Stimulated activated CD4-positive, alpha-beta T cell treated with anti-CD3 and anti-CD28 coated beads, Interleukin-4, amount 100 ng/mL, for 24 hours (primary cell): Measurements from ENCODE around the gene BEST3.
"Not testable (repeated sequence)": the region's sequence is repeated elsewhere in the genome, so short reads cannot be mapped to it uniquely, and the experiment has no call there.

Experiments used
- DNase-seq: peaks from one replicate; pipeline ENCODE4 v3.0.0-alpha.2; 2020

The BEST3 gene

DNA sequence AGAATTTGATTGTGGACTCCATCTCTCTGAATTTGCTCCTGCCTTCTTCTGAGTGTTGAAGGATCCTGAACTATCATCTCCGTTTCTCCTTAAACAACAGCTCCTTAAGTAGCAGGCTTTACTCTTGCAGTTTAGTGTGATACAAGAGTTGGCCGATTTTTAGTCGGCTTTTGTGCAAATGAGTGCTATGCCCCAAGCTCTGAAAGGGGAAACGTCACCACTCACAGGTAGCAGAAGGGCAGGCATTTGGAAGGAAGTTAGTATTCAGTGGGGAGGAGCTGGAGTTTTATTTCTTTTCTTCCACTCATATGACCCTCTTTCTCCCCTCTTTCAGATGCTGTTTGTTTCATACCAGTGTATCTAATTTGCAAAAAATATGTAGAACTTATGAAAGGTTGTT, 51.9 kb downstream of the BEST3 start:
- DNase-seq = no peak

DNA sequence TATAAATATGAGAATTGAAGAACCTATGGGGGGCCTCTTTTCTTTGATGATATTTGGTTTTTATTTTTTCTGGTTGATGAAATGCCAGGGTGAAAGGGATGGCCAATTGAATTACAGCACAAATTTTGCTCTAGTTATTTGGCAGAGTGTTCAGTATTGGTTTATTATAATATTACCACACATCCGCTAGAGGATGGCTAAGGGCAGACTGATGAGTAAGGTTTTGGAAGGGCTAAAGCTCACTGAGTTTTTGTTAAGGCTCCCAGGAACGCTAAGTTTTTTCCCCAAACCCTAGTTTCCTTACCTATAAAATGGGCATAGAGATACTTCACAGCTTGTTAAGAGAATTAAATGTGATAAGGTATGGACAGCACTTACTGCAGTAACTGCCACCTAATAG, 54.1 kb downstream of the BEST3 start:
- no peak for DNase-seq

DNA sequence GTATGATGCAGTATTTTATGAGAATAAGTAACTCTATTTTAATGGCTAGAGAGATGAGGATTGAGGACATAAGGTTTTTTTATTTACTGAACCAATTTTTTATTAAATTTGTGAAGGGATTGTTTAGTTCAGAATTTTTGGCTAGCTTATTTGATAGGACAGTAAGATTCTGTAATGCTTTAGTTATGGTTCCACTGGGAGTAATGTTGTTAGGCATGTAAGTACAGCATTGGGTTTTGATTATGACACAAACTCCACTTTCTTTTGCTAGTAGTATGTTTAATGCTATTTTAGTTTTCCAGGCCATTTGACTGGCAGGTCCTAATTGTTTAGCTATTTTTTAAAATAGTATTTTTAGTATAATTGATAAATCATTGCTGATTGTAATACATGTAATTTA, 54.6 kb downstream of the BEST3 start:
- DNase-seq = no peak

DNA sequence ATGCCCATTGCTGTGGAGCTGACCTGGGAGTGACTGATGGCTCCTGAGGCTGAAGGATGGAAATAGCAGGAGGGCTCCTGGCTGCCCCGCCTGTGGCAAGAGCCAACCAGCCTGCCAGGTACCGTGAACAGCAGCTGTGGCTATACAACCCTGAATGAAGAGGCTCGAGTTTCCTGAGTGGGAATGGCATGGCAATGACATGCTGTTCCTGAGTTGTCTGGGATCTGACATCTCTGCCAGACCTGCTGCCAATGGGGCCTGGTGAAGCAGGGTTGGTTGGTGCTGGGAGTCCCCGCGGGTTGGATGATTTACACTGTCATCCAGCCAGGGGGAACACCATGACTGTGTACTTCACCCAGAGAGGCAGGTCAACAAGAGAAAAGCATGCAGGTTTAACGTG, 56.6 kb downstream of the BEST3 start:
- DNase-seq = no peak

DNA sequence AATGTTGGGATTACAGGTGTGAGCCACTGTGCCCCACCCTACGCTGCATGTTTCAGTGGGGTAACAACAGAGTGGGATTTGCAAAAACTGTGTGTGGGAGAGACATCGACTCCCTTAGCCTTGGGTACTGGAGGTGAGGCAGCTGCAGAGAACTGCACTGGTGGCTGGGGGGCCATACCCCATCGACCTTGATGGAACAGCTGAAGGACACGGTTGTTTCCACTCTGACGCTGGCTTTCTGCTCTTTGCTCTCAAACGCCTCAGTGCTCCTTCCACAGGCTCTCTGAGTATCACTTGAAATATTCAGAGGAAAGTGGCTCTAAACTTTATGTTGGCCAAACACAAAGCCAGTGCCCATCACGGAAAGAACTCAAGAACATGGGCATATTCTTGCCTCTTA, 57.6 kb downstream of the BEST3 start:
- DNase-seq = no peak

DNA sequence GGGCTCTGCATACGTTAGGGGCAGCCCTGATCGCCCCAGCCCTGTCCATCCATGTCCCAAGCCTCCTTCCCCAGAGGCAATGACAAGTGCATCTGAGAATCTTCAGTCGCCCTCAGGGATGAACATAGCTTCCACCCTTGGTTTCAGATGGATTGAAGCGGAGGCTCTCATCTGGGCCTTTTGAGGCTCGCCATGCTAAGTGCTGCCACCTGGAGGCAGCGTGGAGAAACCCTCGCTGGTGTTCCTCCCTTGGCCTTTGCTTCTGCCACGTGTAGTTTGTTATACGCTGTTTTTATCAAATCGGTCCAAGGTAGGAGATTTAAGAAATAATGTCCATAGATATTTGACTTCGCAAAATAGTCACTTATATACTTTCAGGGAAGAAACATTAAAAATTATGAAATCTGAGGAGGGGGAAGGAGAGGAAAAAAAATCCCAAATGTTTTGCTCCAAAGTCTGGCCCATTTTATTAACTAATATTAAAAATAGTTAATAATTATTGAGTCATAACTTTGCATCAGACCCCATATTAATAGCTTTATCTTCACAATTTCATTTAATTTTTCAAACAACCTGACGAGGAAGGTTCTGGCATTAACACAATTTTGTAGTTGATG, 59.6 kb downstream of the BEST3 start:
- peak; percentile 63 for DNase-seq

DNA sequence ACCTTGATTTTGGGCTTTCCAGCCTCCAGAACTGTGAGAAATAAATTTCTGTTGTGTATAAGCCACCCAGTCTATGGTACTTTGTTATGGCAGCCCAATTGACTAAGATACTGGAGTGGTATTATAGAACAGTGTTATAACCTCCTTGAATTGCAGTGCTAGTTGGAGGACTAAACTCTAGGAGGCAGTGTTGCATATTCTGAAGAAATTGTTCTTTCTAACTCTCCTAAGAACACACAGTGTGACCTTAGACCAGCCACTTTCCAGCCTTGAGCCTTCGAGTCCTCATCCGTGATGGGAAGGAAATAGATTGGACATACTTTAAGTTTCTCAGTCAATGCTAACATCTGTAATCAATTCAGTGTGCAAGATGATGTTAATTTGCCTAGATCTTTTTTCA, 66.0 kb downstream of the BEST3 start:
- DNase-seq = no peak

DNA sequence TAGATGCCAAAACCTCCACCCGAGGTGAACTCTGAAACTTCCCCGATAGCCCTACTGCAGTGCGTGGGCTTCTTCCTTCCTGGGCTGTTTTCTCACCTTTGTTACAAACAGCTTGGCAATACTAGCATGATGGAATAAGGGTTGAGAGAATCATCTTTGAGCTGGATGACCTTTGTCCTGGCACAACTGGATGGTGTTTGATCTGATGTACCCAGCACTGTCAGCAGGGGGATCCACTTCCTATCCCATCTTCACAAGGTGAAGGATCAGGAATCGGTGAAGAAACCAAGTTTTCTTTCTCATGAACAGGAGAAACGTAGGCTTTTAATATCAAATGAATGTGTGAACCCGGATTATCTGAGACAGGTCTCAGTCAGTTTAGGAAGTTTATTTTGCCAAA, 68.9 kb downstream of the BEST3 start:
- no peak for DNase-seq

DNA sequence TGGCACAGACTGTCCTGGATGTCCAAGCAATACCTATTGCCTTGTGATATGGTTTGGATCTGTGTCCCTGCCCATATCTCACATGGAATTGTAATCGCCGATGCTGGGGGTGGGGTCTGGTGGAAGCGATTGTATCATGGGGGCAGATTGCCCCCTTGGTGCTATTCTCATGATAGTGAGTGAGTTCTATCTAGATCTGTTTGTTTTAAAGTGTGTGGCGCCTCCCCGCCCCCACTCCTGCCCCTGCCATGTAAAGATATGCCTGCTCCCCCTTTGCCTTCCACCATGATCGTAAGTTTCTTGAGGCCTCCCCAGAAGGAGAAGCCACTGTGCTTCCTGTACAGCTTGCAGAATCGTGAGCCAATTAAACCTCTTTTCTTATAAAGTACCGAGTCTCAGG, 71.6 kb downstream of the BEST3 start:
- no peak for DNase-seq

DNA sequence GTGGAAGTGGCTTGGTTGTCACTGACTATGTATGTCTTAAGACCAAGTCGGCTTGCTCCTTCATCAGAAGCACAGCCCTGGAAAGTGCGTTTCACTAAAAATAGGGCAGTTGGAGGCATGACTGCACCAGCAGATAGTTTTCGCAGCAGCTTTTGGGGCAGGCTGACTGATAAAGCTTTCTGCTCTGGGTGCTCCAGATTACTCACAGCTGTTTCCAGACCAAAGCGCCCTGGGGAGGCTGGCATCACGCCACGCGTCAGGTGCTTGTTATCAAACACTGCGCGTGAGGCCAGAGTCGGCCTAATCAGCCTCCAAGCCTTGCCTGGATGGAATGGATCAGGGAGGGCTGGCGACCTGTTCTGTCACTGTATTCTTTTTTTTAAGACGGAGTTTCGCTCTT, 75.1 kb downstream of the BEST3 start:
- DNase-seq = no peak

DNA sequence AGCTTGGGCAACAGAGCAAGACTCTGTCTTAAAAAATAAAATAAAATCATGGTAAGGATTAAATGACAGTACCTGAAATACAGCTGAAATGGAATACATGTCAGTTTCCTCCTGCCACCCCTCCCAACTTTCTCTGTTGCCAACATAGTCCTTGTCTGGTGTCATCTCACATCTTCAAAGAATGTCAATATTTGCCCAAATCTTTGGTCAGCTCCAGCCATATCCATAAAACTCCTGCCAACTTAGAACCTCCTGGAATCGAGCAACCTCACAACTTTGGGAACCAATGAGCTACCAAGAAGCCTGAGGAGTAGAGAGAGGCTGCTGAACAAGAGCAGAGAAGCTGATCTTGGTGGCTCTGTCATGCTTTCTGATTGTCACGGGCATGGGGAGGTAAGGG, 77.6 kb downstream of the BEST3 start:
- no peak for DNase-seq

DNA sequence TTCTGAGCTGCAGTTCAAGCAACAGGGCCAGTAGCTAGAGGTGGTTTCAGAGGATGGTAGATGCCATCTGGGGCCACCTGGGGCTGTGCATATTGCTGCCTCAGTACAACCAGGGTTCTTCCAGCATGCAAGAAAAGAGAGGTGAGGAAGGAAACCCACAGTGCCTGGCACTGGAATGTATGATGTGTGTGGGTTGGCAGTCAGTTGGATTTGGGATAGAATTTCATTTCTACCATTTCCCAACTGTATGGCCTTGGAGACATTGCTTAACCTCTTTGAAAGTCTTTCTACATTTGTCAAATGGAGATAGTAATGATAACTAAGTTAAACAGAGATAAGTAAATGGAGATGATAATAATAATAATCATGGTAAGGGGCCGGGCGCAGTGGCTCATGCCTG, 78.2 kb downstream of the BEST3 start:
- DNase-seq = no peak

DNA sequence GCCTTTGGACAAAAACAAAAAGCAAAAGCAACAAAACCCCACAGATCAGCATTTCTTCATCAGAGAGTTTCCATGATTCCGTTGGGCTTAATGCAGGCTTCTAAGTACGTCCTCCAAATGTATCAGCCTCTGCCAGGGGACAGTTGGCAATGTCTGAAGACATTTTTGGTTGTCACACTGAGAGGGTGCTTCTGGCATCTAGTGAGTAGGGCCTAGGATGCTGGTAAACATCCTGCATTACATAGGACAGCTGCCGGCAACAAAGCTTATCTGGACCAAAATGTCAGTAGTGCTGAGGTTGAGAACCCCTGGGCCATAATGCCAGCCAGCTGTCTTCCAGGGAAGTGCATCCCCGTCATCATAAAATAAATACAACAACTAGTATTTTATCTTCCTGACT, 79.0 kb downstream of the BEST3 start:
- no peak for DNase-seq

DNA sequence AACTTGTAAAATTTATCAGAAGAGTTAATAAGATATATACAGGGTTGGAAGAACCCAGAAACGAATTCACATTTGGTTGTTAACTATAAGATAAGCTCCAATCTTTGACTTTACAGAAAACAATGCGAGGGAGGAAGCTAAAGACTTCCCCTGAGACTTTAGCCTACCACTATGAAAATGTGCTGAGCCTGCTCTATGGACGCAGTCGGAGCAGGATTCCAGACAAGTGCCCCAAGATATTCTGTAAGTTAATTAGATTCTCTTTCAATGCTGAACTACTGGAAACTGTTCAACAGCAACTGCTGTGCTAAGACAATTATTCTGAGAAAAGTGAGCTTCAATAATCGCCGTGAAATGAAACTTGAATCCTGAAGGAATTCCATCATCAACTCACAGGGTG, 80.1 kb downstream of the BEST3 start:
- no peak for DNase-seq

DNA sequence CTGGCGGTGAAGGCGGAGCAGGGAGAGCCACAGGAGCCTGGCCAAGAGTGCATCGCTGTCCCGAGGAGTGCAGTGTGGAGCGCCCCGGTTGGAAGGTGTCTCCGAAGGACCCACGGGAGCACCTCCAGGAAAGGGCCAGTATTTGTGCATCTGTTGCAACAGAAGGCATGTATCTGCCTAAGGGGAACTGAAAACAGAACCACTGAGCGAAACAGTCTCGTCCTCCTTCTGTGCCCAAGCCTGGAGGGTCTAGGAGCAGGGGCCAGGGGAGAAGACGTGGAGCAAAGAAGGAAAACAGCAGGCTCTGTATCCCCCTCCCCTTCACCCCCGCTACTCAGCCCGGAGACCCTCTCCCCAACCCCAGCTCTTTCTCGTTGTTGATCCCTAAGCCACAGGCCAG, 83.1 kb downstream of the BEST3 start:
- no peak for DNase-seq

DNA sequence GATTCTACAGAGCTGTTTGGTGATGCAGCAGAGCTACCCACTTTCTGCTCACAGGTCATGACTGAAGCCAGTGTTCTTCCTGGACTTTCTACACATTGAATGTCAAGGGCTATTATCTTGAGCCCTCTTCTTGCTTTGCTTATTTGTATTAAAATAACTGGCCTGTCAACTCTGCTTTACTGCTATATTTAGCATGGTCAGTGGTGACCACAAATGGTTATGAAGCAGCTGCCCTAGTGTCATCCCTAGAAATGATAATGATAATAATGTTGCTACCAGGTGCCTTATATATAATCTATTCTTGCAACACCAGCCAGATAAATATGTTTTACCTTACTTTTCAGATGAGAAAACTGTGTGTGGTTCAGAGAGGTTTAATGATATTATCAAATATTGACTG, 85.8 kb downstream of the BEST3 start:
- no peak for DNase-seq

DNA sequence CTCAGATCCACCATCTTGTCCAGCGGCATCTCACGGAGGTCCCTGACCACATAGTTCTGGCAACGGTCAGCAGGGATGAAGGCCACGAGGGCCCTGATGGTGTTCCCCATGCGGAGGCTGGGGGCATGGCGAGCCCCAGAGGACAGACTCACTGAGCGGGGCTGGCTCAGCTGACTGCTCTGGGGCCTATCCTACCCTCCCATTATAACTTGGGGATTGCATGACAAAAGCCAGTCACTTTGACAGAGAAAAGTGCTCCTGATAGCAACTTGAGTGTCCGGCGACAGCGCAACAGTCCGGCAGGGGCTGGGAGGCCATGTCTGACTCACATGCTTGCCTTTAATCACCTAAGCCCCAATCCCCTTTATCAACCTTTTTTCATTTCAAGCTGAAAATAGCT, 88.4 kb downstream of the BEST3 start, which contains the start of gene LRRC10:
LRRC10 (minus strand) TSS at position 179 of the 400 bp plus-strand sequence; CDS start at position 110, 69 bp downstream.
- no peak for DNase-seq

DNA sequence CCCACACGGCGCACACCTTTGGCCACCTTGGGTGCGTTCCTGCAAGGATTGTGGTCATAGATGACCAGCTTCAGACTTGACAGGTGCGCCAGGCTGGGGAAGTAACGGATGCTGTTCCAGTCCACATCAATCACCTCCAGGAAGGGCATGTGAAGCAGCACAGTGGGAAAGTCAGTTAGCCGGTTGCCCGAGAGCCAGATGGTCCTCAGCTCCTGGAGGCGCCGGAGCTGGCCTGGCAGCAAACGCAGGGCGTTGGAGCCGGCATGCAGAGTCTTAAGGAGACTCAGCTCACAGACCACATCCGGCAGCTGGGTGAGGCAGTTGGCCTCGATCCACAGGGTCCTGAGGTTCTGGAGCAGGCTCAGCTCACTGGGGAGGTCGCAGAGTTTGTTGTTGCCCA, 89.0 kb downstream of the BEST3 start:
- DNase-seq = no peak

DNA sequence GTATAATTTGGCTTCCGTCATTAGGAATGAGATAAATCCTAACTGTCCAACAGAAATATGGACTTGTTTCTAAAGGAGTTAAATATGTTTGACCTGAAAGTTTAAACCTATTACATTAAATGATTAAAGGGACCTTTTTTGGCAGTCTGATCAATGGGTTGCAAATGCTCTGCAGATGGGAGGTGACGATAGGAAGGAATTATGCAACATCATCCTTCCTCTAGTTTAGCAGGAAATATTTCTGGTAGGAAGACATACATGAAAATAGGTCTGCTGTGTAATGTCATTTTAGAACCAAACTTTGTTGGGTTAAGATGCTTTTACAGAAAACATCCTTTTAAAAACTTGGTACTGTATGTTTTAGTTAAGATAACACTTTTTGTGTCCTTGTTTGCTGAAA, 91.0 kb downstream of the BEST3 start:
- no peak for DNase-seq

DNA sequence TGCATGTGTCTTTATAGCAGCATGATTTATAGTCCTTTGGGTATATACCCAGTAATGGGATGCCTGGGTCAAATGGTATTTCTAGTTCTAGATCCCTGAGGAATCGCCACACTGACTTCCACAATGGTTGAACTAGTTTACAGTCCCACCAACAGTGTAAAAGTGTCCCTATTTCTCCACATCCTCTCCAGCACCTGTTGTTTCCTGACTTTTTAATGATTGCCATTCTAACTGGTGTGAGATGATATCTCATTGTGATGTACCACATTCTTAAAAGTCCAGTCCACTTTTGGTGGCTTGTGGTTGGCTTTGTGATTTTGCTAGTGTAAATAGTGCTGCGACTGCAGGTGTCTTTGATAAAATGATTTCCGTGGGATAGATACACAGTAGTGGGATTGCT, 94.8 kb downstream of the BEST3 start:
- DNase-seq = not testable (repeated sequence)
